DMS53 (cell line): ENCODE measurements around the gene TRIM34.
"Not testable (repeated sequence)": the region's sequence is repeated elsewhere in the genome, so short reads cannot be mapped to it uniquely, and the experiment has no call there.

ENCODE experiments used
- DNase-seq: peaks from one replicate; lab custom pipeline; 2025; lab: John Stamatoyannopoulos, UW

TRIM34 gene

GRCh38 chr11:5624489-5625279 lies at the start of gene TRIM34:
TSS of gene TRIM34 (plus strand) at chr11:5625001. CDS start at chr11:5632332, 7,331 bp downstream.
- DNase-seq, result no peak

DNA sequence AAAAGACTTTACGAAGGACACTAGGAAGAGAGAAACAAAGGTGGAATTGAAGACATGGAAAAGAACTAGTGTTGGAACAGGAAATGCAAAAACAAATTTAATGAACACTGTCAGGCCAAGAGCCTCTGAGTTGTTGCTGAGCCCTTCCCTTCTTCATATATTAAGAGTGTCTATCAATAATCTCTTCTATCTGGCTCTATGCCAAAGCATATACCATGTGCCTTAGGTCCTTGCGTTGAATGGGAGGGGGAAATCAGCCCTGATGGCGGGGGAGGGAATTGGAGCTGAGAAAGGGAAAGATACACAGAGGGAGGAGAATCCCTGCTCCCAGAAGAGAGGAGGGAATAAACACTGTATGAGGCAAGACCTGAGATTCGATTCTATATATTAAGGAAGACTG lies 49.6 kb upstream of the TRIM34 start:
- no peak for DNase-seq

DNA sequence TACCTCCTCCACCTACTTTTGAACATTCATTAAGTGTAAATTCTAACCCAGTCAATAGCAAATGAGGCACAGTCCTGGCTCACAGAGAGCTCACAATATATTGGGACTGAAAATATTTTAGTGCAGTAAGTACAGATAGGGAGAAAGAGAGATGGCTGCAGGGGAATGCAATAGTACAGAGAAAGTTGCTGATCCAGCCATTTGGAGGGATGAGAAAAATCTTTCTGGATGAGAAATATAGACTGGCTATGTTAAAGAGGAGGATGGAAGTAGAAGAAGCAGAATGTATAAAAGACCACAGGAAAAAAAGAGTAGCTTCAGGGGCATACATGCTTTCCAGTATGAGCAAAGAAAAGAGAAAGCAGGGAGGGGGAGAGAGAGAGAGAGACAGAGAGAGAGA lies 47.7 kb upstream of the TRIM34 start:
- DNase-seq, result no peak

DNA sequence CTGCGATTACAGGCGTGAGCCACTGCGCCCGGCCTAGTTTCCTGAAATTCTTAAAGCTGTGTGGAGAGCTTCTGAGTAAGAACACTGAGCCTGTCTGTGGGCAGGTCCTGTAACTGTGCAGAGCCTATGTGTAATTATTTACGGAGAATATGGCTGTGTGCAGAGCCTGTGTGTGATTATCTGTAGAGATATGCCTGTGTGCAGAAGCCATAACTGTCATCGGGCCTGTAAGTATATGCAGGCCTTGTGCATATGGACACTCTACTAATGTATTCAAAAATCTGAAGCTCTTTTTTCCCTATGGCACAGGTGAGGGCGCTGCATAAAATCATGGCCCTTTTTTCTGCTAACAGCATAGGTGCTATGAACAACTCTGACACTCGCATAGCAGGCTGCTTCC lies 44.2 kb upstream of the TRIM34 start, which contains the start of gene OR52B6:
OR52B6 (plus strand) TSS at position 301 of the 400 bp plus-strand sequence; CDS start at position 301, 0 bp downstream.
- DNase-seq, result no peak

DNA sequence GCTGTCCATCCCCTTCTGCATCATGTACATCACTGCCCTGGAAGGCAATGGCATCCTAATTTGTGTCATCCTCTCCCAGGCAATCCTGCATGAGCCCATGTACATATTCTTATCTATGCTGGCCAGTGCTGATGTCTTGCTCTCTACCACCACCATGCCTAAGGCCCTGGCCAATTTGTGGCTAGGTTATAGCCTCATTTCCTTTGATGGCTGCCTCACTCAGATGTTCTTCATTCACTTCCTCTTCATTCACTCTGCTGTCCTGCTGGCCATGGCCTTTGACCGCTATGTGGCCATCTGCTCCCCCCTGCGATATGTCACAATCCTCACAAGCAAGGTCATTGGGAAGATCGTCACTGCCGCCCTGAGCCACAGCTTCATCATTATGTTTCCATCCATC lies 43.8 kb upstream of the TRIM34 start:
- no peak for DNase-seq

DNA sequence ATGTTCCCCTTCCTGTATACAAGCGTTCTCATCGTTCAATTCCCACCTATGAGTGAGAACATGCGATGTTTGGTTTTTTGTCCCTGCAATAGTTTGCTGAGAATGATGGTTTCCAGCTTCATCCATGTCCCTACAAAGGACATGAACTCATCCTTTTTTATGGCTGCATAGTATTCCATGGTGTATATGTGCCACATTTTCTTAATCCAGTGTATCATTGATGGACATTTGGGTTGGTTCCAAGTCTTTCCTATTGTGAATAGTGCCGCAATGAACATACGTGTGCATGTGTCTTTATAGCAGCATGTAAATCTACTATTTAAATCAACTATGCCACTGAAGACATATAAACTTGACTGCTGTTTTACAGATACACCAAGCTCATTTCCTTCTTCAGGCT lies 40.3 kb upstream of the TRIM34 start:
- not testable (repeated sequence) for DNase-seq

DNA sequence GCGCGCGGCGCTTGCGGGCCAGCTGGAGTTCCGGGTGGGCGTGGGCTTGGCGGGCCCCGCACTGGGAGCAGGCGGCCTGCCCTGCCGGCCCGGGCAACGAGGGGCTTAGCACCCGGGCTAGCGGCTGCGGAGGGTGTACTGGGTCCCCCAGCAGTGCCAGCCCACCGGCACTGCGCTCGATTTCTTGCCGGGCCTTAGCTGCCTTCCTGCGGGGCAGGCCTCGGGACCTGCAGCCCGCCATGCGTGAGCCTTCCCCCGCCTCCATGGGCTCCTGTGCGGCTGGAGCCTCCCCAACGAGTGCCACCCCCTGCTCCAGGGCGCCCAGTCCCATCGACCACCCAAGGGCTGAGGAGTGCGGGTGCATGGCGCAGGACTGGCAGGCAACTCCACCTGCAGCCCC lies 34.9 kb upstream of the TRIM34 start:
- DNase-seq, result not testable (repeated sequence)

DNA sequence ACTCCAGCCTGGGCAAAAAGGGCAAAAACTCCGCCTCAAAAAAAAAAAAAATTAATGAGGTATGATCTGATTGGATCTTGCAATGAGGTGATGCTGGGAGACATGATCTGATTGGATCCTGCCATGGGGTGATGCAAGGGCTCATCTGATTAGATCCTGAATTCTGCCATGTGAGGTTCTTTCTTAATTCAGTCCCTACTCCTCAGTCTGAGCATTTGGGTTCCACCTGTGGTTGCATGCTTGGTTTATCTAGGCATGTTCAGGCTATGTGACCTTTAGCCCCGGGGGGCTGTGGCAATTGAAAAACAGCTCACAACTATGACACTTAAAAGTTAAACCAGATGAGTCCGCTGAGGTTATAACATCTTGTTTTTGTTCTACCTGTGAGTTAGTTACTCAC lies 33.2 kb upstream of the TRIM34 start:
- DNase-seq, result no peak

DNA sequence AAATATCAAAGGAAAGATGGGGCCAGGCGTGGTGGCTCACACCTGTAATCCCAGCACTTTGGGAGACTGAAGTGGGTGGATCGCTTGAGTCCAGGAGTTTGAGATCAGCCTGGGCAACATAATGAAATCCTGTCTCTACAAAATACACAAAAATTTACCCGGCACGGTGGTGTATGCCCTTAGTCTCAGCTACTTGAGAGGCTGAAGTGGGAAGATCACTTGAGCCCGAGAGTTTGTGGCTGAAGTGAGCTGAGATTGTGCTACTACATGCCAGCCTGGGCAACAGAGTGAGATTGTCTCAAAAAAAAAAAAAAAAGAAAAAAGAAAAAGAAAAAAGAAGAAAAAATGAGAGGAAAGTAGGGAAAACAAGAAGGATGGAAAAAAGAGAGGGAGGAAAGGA lies 32.2 kb upstream of the TRIM34 start:
- no peak for DNase-seq

GRCh38 chr11:5593146-5593545 lies 31.7 kb upstream of the TRIM34 start:
- DNase-seq, result no peak

- DNase-seq, result peak; percentile 74
Observed at GRCh38 chr11:5596607-5597201, 28.1 kb upstream of the TRIM34 start, which contains the start of gene TRIM6. TSS of gene TRIM6 (plus strand) at chr11:5596637. CDS start at chr11:5596898, 261 bp downstream.

- no peak for DNase-seq
Observed at GRCh38 chr11:5597953-5598352, 26.8 kb upstream of the TRIM34 start.

- peak; percentile 73 for DNase-seq
Observed at GRCh38 chr11:5600374-5600851, 24.4 kb upstream of the TRIM34 start.

DNA sequence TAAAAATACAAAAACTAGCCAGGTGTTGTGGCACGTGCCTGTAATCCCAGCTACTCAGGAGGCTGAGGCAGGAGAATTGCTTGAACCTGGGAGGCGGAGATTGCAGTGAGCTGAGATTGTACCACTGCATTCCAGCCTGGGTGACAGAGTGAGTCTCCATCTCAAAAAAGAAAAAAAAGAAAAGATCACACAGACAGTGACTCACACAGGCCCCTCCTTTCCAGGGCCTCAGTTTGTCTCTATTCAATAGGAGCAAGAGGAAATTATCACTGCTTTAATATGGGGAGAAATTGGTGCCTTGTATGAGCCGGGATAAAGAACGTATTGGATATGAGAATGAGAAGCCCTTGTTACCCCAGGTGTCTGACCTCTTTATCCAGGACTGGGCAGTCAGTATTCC lies 22.0 kb upstream of the TRIM34 start:
- not testable (repeated sequence) for DNase-seq

- no peak for DNase-seq
Observed at GRCh38 chr11:5603326-5603725, 21.5 kb upstream of the TRIM34 start.

DNA sequence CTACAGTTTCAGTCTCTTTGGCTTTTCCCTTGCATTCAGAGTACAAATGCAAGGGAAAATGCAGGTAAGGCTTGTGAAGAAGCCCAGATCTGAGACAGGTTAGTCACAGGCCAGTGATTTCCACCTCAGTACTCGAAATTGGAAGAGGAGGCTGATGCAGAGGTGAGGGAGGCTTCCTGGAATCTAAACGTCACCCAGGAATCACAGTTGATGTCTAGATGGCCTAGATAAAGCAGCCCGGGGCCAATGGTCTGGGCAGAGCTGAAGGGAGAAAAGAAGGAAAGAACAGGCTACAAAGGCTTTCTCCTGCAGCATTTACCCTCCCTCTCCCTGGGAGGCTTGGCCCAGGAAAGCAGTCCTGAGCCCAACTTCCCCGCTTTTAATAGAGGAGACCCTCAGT lies 19.9 kb upstream of the TRIM34 start:
- DNase-seq, result no peak

- DNase-seq, result no peak
Observed at GRCh38 chr11:5605849-5606248, 19.0 kb upstream of the TRIM34 start.

DNA sequence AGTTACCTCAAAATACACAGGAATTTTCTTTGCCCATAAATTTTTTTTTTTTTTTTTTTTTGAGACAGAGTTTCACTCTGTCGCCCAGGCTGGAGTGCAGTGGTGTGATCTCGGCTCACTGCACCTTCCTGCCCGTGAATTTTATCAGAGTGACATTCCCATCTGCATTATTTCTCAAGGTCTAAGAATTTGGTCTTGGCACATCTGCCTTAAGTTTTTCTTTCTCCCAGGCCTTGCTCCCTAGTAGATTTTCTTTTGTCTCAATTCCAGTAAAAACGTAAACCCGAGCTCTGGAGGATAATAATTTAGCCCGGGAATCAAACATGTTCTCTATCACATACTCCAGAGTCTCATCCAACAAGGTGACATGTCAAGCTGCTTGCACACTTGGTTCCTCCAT lies 16.0 kb upstream of the TRIM34 start:
- DNase-seq, result no peak

- no peak for DNase-seq
Observed at GRCh38 chr11:5610446-5610845, 14.4 kb upstream of the TRIM34 start.

DNA sequence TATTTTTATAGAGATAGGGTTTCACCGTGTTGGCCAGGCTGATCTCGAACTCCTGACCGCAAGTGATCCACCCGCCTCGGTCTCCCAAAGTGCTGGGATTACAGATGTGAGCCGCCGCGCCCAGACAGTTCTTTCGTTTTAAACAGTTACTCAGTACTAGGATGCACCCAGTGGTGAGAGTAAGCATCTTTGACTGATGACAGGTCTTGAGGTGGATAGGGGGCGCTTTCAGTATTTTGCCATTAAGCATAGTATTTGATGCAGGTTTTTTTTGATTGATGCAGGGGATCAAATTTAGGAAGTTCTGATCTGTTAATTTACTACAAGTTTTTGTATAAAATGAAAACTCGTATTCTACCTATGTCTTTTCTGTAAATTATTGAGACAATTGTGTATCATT lies 13.2 kb upstream of the TRIM34 start:
- no peak for DNase-seq

GRCh38 chr11:5618807-5619206 lies 6.0 kb upstream of the TRIM34 start:
- no peak for DNase-seq

DNA sequence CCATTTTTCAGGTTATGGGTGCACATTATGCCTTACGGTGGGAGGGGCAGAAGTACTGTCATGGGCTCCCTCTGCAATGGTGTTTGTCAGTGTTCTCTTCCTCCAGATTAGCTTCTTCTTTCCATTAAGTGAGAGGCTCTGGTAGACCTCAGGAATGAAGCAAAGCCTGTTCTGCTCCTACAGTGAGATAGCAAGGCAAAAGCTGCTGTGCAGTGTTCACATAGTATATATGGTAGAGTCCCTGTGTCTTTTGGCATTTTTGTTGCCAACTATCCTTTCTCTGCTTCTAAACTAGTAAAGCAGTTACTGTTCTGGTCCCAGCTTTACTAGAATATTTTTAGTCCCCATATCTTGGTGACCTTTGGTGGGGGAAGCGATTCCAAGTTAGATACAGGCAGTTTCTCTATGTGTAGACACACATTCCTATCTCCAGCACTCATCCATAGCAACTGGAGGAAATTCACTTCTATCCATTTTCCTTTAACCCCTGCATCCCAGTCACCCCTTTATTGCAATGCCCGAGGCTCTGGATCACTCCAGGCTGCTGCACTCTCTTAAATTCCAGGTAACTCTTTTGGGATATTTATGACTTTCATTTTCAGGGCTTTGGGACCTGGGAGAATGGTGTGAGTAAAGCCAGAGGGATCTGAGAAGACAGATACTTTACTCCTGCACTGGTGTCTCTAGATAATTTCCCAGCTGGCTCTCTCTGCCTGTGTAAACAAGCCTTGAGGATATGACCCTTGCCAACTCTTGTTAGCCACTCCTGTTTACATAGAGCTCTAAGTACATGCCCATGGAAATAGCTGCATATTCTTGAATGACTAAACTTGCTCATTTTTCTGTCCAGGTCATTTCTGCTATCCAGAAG lies 3.9 kb upstream of the TRIM34 start:
- DNase-seq, result peak; percentile 88
